Measurements from ENCODE around the gene RPUSD4. TPM values are rescaled to one million over a fixed set of nuclear protein-coding genes. Genes with fewer than 3 reads are reported as not detected.

RPUSD4 gene
- total and polyA plus RNA-seq, 7 experiments from 2014 or later = 15.4 to 49.6 (median 33.8) TPM

- H3K27ac ChIP-seq (ENCODE audit: low read depth, low read length) = no peak overlapping the region
- POLR2A ChIA-PET = no interaction called here
- Mint-ChIP-seq H3K4me3 (no peak overlapping the region), H3K27ac (no peak overlapping the region), H3K27me3 (peaks cover 0 to 5% (median 0%) of the 10 kb centered on the region in 5 donors), H3K36me3 (no peaks in the 10 kb centered on the region), H3K4me1 (peaks cover 0 to 10% (median 5%) of the 10 kb centered on the region in 7 donors), H3K9me3 (no peaks in the 10 kb centered on the region)
- ATAC-seq (no peak), DNase-seq (no peak)
- H3K9me3 ChIP-seq (ENCODE audit: control insufficient read depth in 2 of 3, low read length in 3 of 3) = no peaks in the 10 kb centered on the region
- CTCF ChIA-PET = no interaction called here
- H3K4me3 ChIP-seq (ENCODE audit: low read length) = no peak overlapping the region
- H3K36me3 ChIP-seq (ENCODE audit: control insufficient read depth in 2 of 3, insufficient read depth in 3 of 3, low read length in 3 of 3) = no peaks in the 10 kb centered on the region
- H3K4me1 ChIP-seq (ENCODE audit: control insufficient read depth in 2 of 2, insufficient read depth in 2 of 2, low read length in 2 of 2) = no peaks in the 10 kb centered on the region
- H3K27me3 ChIP-seq (ENCODE audit: control insufficient read depth in 2 of 2, insufficient read depth in 2 of 2, low read length in 2 of 2) = no peaks in the 10 kb centered on the region
- intact Hi-C loops (cut with micrococcal nuclease) = no loop called here
Measured at GRCh38 chr11:126162306-126163030, 49.0 kb downstream of the RPUSD4 start.

DNA sequence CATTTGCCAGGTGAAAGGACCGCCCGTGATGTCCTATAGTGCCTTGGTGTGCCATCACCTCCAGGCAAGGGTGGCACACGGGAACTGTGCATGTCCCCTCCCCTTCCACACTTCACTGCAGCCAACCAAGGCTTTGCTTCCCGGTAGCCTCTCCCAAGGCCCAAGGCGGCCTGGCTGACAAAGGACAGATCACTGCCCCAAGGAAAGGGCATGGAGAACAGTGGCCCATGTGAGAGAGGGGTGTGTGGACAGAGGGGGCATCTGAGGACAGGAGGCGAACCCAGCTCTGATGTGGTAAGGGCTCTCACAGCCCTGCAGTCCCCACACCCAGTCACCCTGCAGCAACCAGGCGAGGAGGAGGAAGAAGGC is 50.4 kb downstream of the RPUSD4 start:
- no peak overlapping the region for H3K4me3 Mint-ChIP-seq
- H3K27me3 Mint-ChIP-seq = peaks cover 0 to 2% (median 0%) of the 10 kb centered on the region in 5 donors
- CTCF ChIA-PET = no interaction called here

DNA sequence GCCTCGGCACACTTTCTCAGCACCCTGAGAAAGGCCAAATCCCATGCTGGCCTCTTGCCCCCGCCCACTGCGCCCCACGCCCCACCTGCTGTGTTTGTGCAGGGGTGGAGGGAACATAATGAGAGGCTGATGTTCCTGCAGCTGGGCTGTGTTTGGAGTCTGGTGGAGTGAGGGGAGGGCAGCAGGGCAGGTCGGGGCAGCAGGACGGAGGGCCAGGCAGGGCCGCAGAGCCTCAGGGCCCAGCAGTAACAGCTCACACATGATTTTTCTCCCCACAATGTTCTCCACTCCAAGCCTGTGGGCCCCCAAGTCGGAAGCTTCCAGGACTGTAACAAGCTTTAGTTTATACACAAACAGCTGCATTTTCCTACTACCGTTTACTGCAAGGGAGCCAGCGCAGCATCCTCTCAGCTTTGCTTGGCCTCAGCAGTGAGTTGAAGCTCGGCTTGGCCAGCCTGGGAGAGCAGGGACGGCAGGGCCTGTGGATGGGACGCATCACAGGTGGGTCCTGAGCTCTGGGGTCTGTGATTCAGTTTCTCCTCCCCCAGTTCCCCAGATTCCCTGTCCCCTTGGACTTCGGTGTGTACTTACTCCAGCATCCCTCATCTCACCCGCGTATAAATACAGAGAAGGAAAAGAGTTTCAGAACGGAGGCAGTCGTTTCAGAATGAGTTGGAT is 51.0 kb downstream of the RPUSD4 start:
- ChIA-PET POLR2A (no interaction called here), CTCF (no interaction called here)
- no peak overlapping the region for H3K27ac ChIP-seq (ENCODE audit: low read depth, low read length)
- H3K27ac Mint-ChIP-seq = no peak overlapping the region
- no peaks in the 10 kb centered on the region for H3K36me3 ChIP-seq (ENCODE audit: control insufficient read depth in 2 of 3, insufficient read depth in 3 of 3, low read length in 3 of 3)
- no peak for ATAC-seq
- no peaks in the 10 kb centered on the region for H3K27me3 ChIP-seq (ENCODE audit: control insufficient read depth in 2 of 2, insufficient read depth in 2 of 2, low read length in 2 of 2)
- H3K36me3 Mint-ChIP-seq = no peaks in the 10 kb centered on the region
- peaks cover 0 to 2% (median 0%) of the 10 kb centered on the region in 5 donors for H3K27me3 Mint-ChIP-seq
- peaks cover 0 to 10% (median 5%) of the 10 kb centered on the region in 7 donors for H3K4me1 Mint-ChIP-seq
- no peak overlapping the region for H3K4me3 Mint-ChIP-seq
- no peak overlapping the region for H3K4me3 ChIP-seq (ENCODE audit: low read length)
- H3K4me1 ChIP-seq (ENCODE audit: control insufficient read depth in 2 of 2, insufficient read depth in 2 of 2, low read length in 2 of 2) = no peaks in the 10 kb centered on the region
- intact Hi-C loops (cut with micrococcal nuclease) = no loop called here
- DNase-seq = no peak
- H3K9me3 ChIP-seq (ENCODE audit: control insufficient read depth in 2 of 3, low read length in 3 of 3) = no peaks in the 10 kb centered on the region
- H3K9me3 Mint-ChIP-seq = no peaks in the 10 kb centered on the region

More for the DNA sequence above, 50.4 kb downstream of the RPUSD4 start:
- Mint-ChIP-seq H3K4me1 (peaks cover 0 to 10% (median 5%) of the 10 kb centered on the region in 7 donors), H3K9me3 (no peaks in the 10 kb centered on the region), H3K27ac (no peak overlapping the region), H3K36me3 (no peaks in the 10 kb centered on the region)
- H3K36me3 ChIP-seq (ENCODE audit: control insufficient read depth in 2 of 3, insufficient read depth in 3 of 3, low read length in 3 of 3) = no peaks in the 10 kb centered on the region
- intact Hi-C loops (cut with micrococcal nuclease) = no loop called here
- H3K4me3 ChIP-seq (ENCODE audit: low read length) = no peak overlapping the region
- no peaks in the 10 kb centered on the region for H3K27me3 ChIP-seq (ENCODE audit: control insufficient read depth in 2 of 2, insufficient read depth in 2 of 2, low read length in 2 of 2)
- DNase-seq (no peak), ATAC-seq (no peak)
- H3K4me1 ChIP-seq (ENCODE audit: control insufficient read depth in 2 of 2, insufficient read depth in 2 of 2, low read length in 2 of 2) = no peaks in the 10 kb centered on the region
- POLR2A ChIA-PET = no interaction called here
- no peak overlapping the region for H3K27ac ChIP-seq (ENCODE audit: low read depth, low read length)
- H3K9me3 ChIP-seq (ENCODE audit: control insufficient read depth in 2 of 3, low read length in 3 of 3) = no peaks in the 10 kb centered on the region

DNA sequence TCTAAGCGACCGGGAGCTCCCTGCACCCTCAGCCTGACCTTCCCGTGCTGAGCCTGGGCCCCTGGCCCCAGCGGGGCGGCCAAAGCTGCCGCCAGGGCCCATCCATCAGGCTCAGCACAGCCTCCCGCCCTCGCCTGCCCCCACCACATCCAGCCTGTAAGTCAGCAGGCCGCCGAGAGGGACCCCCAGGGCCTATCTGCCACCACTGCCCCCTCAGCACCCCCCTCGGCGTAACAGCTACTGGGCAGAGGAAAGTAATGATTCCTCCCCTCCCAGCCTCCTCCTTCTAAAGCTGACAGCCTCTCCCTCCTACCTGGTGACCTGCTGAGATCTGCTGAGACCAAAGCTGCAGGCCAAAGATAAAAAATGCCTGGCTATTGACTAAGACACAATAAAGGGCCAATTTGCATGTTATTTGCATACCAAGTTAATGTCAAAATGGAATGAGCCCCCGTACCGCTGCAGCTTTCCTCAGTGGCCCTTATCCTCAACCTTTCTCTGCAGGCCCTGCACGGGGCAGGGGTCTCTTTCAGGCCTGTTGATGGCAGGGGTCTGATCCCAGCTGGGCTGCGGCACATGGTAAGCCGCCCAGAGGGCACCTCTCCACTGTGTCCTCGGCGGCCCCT is 51.6 kb downstream of the RPUSD4 start:
- Histone ChIP-seq H3K4me3 (ENCODE audit: low read length) (no peak overlapping the region), H3K9me3 (ENCODE audit: control insufficient read depth in 2 of 3, low read length in 3 of 3) (no peaks in the 10 kb centered on the region), H3K36me3 (ENCODE audit: control insufficient read depth in 2 of 3, insufficient read depth in 3 of 3, low read length in 3 of 3) (no peaks in the 10 kb centered on the region), H3K27me3 (ENCODE audit: control insufficient read depth in 2 of 2, insufficient read depth in 2 of 2, low read length in 2 of 2) (no peaks in the 10 kb centered on the region), H3K4me1 (ENCODE audit: control insufficient read depth in 2 of 2, insufficient read depth in 2 of 2, low read length in 2 of 2) (no peaks in the 10 kb centered on the region), H3K27ac (ENCODE audit: low read depth, low read length) (no peak overlapping the region)
- peaks cover 0 to 2% (median 0%) of the 10 kb centered on the region in 5 donors for H3K27me3 Mint-ChIP-seq
- H3K9me3 Mint-ChIP-seq = no peaks in the 10 kb centered on the region
- intact Hi-C loops (cut with micrococcal nuclease) = no loop called here
- no peak overlapping the region for H3K27ac Mint-ChIP-seq
- ATAC-seq = no peak
- DNase-seq = no peak
- peaks cover 0 to 10% (median 5%) of the 10 kb centered on the region in 7 donors for H3K4me1 Mint-ChIP-seq
- ChIA-PET CTCF (interaction anchor here (0.6 kb wide), 1 partner anchor 15 kb away, joined by 3 read pairs; no protein-coding TSS in a partner anchor), POLR2A (no interaction called here)
- no peak overlapping the region for H3K4me3 Mint-ChIP-seq
- no peaks in the 10 kb centered on the region for H3K36me3 Mint-ChIP-seq

DNA sequence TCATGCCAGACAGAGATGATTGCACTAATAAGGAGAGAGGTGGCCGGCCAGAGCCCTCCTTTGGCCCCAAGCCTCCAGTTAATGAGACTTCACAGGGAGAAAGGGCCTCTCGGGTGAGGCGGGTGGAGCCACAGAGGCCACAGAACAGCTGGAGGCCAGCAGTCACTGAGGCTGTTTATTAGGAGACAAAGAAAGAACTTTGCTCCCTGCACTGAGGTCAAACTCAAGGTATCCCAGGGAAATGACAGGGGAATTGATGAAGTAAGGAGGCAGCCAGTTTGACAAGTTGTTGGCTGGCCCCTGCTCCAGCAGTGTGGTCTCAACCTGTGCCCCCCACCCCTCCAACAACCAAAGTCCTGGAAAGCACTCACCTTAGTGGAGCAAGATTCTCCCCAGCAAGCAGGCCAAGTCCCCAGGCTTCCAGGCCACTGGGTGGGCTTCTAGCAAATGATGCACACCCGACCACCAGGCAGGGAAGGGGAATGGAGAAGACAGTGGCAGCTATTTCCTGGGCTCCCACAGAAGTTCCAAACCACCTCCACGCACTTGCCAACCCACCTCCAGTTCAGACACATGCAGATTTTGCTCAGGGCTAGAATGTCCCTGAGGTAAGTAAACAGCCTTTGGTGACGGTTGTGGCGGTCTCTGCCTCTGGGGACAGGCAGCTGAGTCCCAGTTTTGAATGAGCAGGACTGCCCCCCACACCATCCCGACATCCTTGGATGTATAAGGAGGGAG is 53.2 kb downstream of the RPUSD4 start:
- Histone ChIP-seq H3K27me3 (ENCODE audit: control insufficient read depth in 2 of 2, insufficient read depth in 2 of 2, low read length in 2 of 2) (no peaks in the 10 kb centered on the region), H3K27ac (ENCODE audit: low read depth, low read length) (no peak overlapping the region), H3K36me3 (ENCODE audit: control insufficient read depth in 2 of 3, insufficient read depth in 3 of 3, low read length in 3 of 3) (no peaks in the 10 kb centered on the region), H3K4me3 (ENCODE audit: low read length) (no peak overlapping the region), H3K4me1 (ENCODE audit: control insufficient read depth in 2 of 2, insufficient read depth in 2 of 2, low read length in 2 of 2) (no peaks in the 10 kb centered on the region), H3K9me3 (ENCODE audit: control insufficient read depth in 2 of 3, low read length in 3 of 3) (no peaks in the 10 kb centered on the region)
- Mint-ChIP-seq H3K36me3 (no peaks in the 10 kb centered on the region), H3K27ac (no peak overlapping the region), H3K4me3 (no peak overlapping the region), H3K4me1 (peaks cover 0 to 2% (median 0%) of the 10 kb centered on the region in 7 donors), H3K27me3 (peaks cover 0 to 4% (median 0%) of the 10 kb centered on the region in 5 donors), H3K9me3 (peaks cover 0 to 4% (median 0%) of the 10 kb centered on the region in 11 donors)
- ATAC-seq (no peak), DNase-seq (no peak)
- ChIA-PET POLR2A (no interaction called here), CTCF (no interaction called here)
- intact Hi-C loops (cut with micrococcal nuclease) = no loop called here

- ChIA-PET CTCF (interaction anchor here (0.7 kb wide), 1 partner anchor 18 kb away, joined by 3 read pairs; no protein-coding TSS in a partner anchor), POLR2A (no interaction called here)
- Histone ChIP-seq H3K27ac (ENCODE audit: low read depth, low read length) (no peak overlapping the region), H3K36me3 (ENCODE audit: control insufficient read depth in 2 of 3, insufficient read depth in 3 of 3, low read length in 3 of 3) (no peaks in the 10 kb centered on the region), H3K4me1 (ENCODE audit: control insufficient read depth in 2 of 2, insufficient read depth in 2 of 2, low read length in 2 of 2) (no peaks in the 10 kb centered on the region), H3K9me3 (ENCODE audit: control insufficient read depth in 2 of 3, low read length in 3 of 3) (no peaks in the 10 kb centered on the region), H3K27me3 (ENCODE audit: control insufficient read depth in 2 of 2, insufficient read depth in 2 of 2, low read length in 2 of 2) (no peaks in the 10 kb centered on the region), H3K4me3 (ENCODE audit: low read length) (no peak overlapping the region)
- peaks cover 0 to 4% (median 0%) of the 10 kb centered on the region in 5 donors for H3K27me3 Mint-ChIP-seq
- intact Hi-C loops (cut with micrococcal nuclease) = no loop called here
- peaks cover 0 to 2% (median 0%) of the 10 kb centered on the region in 7 donors for H3K4me1 Mint-ChIP-seq
- peaks cover 0 to 6% (median under 1%) of the 10 kb centered on the region in 11 donors for H3K9me3 Mint-ChIP-seq
- ATAC-seq (no peak), DNase-seq (no peak)
- no peak overlapping the region for H3K27ac Mint-ChIP-seq
- H3K4me3 Mint-ChIP-seq = no peak overlapping the region
- no peaks in the 10 kb centered on the region for H3K36me3 Mint-ChIP-seq
Measured at GRCh38 chr11:126157326-126158030, 54.0 kb downstream of the RPUSD4 start.
